Measurements from ENCODE around the gene KRT78. TPM values are rescaled to one million over a fixed set of nuclear protein-coding genes. Genes with fewer than 3 reads are reported as not detected.

The KRT78 gene
- total and polyA plus RNA-seq, 2 of the 13 experiments (the other 11 are each of a cell fraction or from before 2014, with no cell fraction given), result not detected

GRCh38 chr12:52809166-52809565 is 39.6 kb downstream of the KRT78 start:
- no peak for TF ChIP-seq RAD51 (IDR thresholded peaks at IDR 0.05; ENCODE audit: borderline replicate concordance)
- TF ChIP-seq CHD4 (IDR thresholded peaks at IDR 0.05; ENCODE audit: borderline replicate concordance, low read length), result no peak
- TF ChIP-seq GATAD1 (CRISPR knock-in tag; IDR thresholded peaks at IDR 0.05), result no peak
- TF ChIP-seq ZGPAT (CRISPR knock-in tag; IDR thresholded peaks at IDR 0.05), result no peak
- no peak for TF ChIP-seq ZNF652 (CRISPR knock-in tag; IDR thresholded peaks at IDR 0.05; ENCODE audit: borderline replicate concordance, low read depth)
- no peak for TF ChIP-seq ZNF780A (CRISPR knock-in tag; IDR thresholded peaks at IDR 0.05)
- TF ChIP-seq MNT (IDR thresholded peaks at IDR 0.05), result no peak
- no peak for TF ChIP-seq HOXD1 (CRISPR knock-in tag; IDR thresholded peaks at IDR 0.05)
- no peak for TF ChIP-seq KDM3A (CRISPR knock-in tag; IDR thresholded peaks at IDR 0.05; ENCODE audit: low read depth)
- no peak for TF ChIP-seq FLYWCH1 (CRISPR knock-in tag; IDR thresholded peaks at IDR 0.05)
- TF ChIP-seq POLR2AphosphoS5 (IDR thresholded peaks at IDR 0.05; ENCODE audit: low read depth, low read length), result no peak
- TF ChIP-seq ZSCAN25 (CRISPR knock-in tag; IDR thresholded peaks at IDR 0.05), result no peak
- no peak for TF ChIP-seq CREB1 (IDR thresholded peaks at IDR 0.05)
- no peak for TF ChIP-seq CREB1 (CRISPR knock-in tag; IDR thresholded peaks at IDR 0.05)
- TF ChIP-seq FOXA1 (IDR thresholded peaks at IDR 0.05), result no peak
- TF ChIP-seq FOXA1 (CRISPR knock-in tag; IDR thresholded peaks at IDR 0.05), result no peak
- no TSS peak for BruUV-seq (replicated peaks)
- peaks cover 1 to 35% of the 10 kb centered on the region in 2 experiments; a peak in 4 of 5 replicates for H3K27me3 ChIP-seq (ENCODE audit: control insufficient read depth in 1 of 2, insufficient read depth in 2 of 2, low read length in 2 of 2)
- DNase-seq (ENCODE audit: low spot score) (no peak), ATAC-seq (no peak), FAIRE-seq (no peak)
- CTCF ChIA-PET (ENCODE audit: low intra/inter-chr PET ratio, low total read pairs), result no interaction called here
- H2AFZ ChIP-seq (ENCODE audit: low read length), result no peak overlapping the region
- H3K4me1 ChIP-seq (ENCODE audit: insufficient read depth, low read length), result no peaks in the 10 kb centered on the region
- H3K9ac ChIP-seq (ENCODE audit: insufficient read depth, low read depth, low read length), result no peak overlapping the region
- H3K36me3 ChIP-seq (replicated peaks in 1 of 2; ENCODE audit: control insufficient read depth in 1 of 2, insufficient read depth in 2 of 2, low read length in 2 of 2), result no peaks in the 10 kb centered on the region
- H3K27ac ChIP-seq (ENCODE audit: extremely low read length, insufficient read depth, low read length), result no peak overlapping the region
- no peaks in the 10 kb centered on the region for H4K20me1 ChIP-seq (ENCODE audit: insufficient read depth, low read length)
- no peak overlapping the region for H3K4me3 ChIP-seq (replicated peaks in 1 of 3; ENCODE audit: insufficient read depth in 1 of 3, low read depth in 2 of 3, low read length in 3 of 3)
- POLR2A ChIA-PET, result no interaction called here
- WGBS (ENCODE audit: low lambda C conversion rate), result 2% methylated on average over 7 of the region's 7 CpGs
- in situ Hi-C loops (cut with HindIII; ENCODE audit: extremely low pct_ligation_motif_present, low pct_unique_long_range_greater_than_20kb) (no loop called here), intact Hi-C loops (cut with micrococcal nuclease; ENCODE audit: unreplicated experiment) (no loop called here)
- no peaks in the 10 kb centered on the region for H3K9me3 ChIP-seq (ENCODE audit: low read length)
- no peak overlapping the region for H3K4me2 ChIP-seq (ENCODE audit: low read depth, low read length)
- H3K79me2 ChIP-seq (ENCODE audit: insufficient read depth, low read length), result no peaks in the 10 kb centered on the region
